GM19023 (cell line): ENCODE measurements around the gene SF3B2.
A peak's percentile ranks its signal among the peaks of the same experiment; 100 is the strongest.
"Not testable (repeated sequence)": the region's sequence is repeated elsewhere in the genome, so short reads cannot be mapped to it uniquely, and the experiment has no call there.

Source experiments
- ATAC-seq: cut with Tn5 transposase; IDR thresholded peaks from one replicate; pipeline ENCODE4 v1.9.1; 2021; ENCODE audit warnings: mild to moderate bottlenecking, moderate library complexity; ENCODE audit not compliant: unreplicated experiment

Gene SF3B2

GRCh38 chr11:66106786-66107599, 54.8 kb downstream of the SF3B2 start:
- ATAC-seq, result no peak

- no peak for ATAC-seq
Observed at GRCh38 chr11:66107600-66108510, 55.7 kb downstream of the SF3B2 start.

GRCh38 chr11:66109294-66109693, 57.1 kb downstream of the SF3B2 start:
- ATAC-seq, result no peak

GRCh38 chr11:66111158-66111557, 59.0 kb downstream of the SF3B2 start:
- no peak for ATAC-seq

GRCh38 chr11:66112041-66112491, 59.9 kb downstream of the SF3B2 start:
- ATAC-seq, result no peak

GRCh38 chr11:66112601-66113499, 60.7 kb downstream of the SF3B2 start:
- no peak for ATAC-seq

DNA sequence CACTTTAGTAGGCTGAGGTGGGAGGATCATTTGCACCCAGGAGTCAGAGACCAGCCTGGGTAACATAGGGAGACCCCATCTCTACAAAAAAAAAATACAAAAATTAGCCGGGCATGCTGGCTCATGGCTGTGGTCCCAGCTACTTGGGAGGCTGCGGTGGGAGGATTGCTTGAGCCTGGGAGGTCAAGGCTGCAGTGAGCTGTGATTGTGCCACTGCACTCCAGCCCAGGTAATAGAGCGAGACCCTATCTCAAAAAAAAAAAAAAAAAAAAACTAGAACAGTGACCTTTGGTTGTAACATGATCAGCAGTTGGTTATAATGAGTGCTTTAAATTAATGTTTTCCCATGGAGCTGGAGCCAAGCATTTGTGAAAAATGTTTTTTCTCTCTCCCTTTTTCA, 62.8 kb downstream of the SF3B2 start:
- not testable (repeated sequence) for ATAC-seq

DNA sequence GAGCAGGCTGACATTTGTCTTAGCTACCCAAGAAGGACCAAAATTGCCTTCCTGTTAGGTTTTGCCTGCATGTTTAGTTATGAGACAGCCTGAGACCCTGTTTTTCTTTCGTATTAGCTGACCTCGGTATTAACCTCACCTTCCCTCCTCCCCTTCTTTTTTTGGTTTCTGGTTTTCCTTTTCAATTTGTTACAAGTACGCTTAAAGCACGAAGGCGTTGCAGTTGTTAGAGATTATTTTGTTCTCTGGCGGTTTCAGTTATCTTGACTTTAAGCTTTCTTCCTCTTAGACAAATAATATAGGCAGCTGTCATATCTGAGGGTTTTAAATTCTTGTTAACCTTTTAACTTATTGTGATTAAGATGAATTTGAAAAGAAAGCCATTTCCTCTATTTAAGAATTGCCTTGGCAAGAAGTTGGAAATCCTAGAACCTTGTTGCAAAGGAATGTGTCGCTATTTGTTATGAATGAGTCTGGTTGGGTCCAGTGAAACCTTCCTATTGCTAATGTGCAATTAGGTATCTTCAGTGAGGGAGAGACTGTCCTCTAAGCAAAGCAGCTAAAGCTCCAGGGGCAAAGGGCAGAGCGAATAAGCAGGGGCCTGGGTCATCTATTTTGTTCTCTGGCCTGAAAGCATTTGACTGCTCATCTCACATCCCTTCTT, 63.6 kb downstream of the SF3B2 start:
- ATAC-seq, result peak; percentile 55

DNA sequence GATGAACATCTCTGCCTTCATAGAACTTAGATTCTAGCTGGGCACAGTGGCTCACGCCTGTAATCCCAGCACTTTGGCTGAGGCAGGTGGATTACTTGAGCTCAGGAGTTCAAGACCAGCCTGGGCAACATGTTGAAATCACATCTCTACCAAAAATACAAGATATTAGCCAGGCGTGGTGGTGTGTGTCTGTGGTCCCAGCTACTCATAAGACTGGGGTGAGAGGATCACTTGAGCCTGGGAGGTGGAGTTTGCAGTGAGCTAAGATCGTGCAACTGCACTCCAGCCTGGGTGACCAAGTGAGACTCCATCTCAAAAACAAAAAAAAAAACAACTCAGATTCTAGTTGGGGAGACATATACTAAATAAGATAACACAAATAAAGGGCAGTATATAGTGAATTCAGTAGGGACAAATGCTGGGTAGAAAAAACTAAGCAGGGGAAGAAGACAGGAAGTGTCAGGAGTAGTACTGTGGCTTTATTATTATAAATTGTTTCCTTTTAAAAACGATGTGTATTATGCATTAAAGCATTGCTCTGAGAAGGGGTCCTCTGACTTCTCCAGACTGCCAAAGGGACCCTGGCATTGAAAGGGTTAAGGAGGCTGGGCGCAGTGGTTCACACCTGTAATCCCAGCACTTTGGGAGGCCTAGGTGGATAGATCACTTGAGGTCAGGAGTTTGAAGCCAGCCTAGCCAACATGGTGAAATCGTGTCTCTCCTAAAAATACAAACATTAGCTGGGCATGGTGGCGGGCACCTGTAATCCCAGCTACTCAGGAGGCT, 64.6 kb downstream of the SF3B2 start:
- no peak for ATAC-seq

DNA sequence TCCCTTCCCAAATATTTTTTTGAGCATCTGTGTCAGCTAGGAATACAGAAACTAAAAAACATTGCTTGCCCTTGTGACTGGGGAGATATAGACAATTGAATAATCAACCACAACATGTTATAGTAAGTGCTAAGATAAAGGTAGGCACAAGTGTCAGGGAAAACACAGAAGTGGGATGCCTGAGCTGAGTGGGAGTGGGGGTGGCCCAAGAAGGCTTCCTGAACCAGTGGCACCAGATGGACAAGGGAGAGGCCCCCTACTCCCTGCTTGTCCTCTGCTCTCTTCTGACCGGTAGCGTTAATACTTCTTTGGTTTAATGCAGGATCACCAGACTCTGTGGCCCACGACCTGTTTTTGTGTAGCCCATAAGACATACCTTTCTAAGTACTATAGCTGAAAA, 66.7 kb downstream of the SF3B2 start:
- no peak for ATAC-seq
